HG03159 (cell line): Measurements from ENCODE around the gene CPSF3.
"Not testable (repeated sequence)": the region's sequence is repeated elsewhere in the genome, so short reads cannot be mapped to it uniquely, and the experiment has no call there.

Experiments used
- ATAC-seq: cut with Tn5 transposase; IDR thresholded peaks from one replicate; pipeline ENCODE4 v1.9.1; 2021; ENCODE audit warnings: mild to moderate bottlenecking, moderate library complexity; ENCODE audit not compliant: unreplicated experiment

Gene CPSF3

GRCh38 chr2:9392898-9393765 lies 30.3 kb upstream of the CPSF3 start:
- ATAC-seq: no peak

- no peak for ATAC-seq
Measured at GRCh38 chr2:9394816-9395215, 28.6 kb upstream of the CPSF3 start.

- no peak for ATAC-seq
Measured at GRCh38 chr2:9397201-9397600, 26.3 kb upstream of the CPSF3 start.

- not testable (repeated sequence) for ATAC-seq
Measured at GRCh38 chr2:9398251-9398650, 25.2 kb upstream of the CPSF3 start.

GRCh38 chr2:9398881-9399780 lies 24.3 kb upstream of the CPSF3 start:
- ATAC-seq: no peak

DNA sequence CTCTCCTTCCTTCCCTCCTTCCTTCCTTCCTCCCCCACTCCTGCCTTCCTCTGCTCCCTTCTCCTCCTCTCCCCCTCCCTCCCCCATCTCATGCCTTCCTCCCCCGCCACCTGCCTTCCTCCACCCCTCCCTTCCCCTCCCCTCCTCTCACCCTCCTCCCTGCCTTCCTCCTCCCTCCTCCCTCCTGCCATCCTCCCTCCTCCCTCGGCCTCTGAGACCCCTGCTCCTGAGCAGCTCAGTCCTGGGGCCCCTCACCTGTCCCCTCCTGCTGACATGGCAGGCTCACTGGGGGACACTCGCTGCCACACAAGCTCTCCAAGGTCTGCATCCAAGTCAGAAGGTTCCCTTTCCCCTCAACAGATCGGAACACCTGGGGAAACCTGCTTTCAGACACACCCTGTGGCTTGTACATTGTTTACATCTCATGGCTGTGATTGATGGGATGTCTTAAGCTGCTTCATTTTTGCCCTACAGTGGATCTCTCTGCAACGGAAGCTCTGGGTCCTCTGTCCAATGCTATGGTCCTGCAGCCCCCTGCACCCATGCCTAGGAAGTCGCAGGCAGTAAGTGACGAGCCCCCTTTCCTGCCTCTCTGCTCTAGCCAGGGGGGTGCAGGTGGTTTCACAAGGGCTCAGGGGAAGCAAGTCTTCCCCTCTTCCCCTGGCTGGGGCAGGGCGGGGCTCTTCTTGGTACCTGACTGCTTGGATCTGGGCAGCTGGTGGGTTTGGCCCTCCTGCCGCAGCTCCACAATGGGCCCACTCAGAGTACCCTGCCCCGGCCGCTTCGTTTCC lies 23.0 kb upstream of the CPSF3 start:
- no peak for ATAC-seq

- no peak for ATAC-seq
Measured at GRCh38 chr2:9401059-9401547, 22.4 kb upstream of the CPSF3 start.

GRCh38 chr2:9401646-9402371 lies 21.6 kb upstream of the CPSF3 start:
- ATAC-seq: no peak

GRCh38 chr2:9403924-9404323 lies 19.5 kb upstream of the CPSF3 start:
- ATAC-seq: no peak

DNA sequence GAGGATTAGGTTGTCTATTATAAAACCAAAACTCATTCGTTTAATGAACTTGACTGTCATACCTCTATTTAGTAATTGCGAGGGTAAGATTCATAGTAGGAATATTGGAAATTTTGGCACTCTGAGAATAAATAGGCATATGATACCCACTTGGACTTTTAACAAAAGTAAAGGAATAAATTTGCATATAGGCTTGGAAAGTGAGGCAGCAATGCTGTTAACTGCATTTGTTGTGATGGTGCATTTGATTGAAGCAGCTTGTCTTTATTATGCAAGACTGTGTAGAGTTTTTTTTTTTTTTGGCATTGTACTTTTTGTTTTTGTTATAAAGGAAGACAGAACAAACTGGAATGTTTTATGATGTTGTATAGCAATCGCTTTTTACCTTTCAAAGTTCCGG lies 19.0 kb upstream of the CPSF3 start:
- no peak for ATAC-seq

DNA sequence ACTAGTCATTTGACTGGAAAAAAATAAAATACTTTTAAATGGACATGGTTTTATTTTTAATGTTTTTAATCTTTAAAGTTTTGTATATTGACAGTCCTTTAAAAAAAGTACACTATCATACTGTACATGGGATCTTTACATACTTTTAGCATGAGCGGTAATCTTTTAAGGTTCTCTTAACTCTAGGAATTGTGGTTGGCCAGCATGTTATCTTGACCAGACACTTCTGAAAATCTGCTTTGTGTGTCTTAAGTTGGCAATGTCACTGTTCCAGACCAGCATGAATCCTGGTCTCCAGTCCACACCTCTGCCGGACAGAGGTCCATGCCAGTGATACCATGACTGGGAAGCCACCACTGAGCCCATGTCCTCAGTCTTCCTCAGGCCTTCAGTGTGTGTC lies 17.8 kb upstream of the CPSF3 start:
- no peak for ATAC-seq

DNA sequence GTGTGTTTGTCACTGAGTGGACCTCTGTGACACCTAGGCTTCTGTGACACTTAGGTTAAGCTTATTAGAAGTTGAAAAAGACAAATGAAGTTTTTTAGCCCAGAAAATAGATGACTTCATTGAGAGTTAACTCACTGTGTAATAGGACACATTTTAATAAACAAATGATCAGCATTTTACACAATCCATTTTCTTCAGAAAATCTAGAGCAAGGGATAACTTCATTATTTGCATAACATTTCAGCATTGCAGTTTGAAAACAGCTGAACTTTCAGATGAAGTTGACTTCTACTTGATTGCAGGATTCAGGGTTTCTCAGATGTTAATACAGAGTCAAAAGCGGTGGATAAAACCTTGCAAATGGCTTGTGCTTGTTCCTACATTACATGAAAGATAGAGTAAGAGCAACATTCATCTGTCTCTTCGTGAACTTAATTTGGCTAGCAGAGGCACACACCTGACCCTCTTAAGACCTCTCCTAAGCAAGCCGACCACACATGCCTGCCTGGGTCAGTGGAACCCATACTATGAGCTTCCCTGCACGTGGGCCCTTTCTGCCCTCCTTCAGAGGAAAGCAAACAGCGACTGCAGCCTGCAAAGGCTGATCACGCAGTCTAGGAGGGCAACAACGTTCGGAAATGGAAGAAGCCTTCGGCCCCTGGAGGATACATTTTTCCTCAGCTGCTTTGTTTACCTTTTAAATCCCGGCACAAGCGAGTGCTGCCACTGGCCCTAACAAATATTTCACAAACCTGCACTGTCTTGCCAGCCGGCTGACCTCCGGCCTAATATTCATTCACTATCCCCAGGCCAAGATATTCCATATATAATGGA lies 16.7 kb upstream of the CPSF3 start:
- no peak for ATAC-seq

DNA sequence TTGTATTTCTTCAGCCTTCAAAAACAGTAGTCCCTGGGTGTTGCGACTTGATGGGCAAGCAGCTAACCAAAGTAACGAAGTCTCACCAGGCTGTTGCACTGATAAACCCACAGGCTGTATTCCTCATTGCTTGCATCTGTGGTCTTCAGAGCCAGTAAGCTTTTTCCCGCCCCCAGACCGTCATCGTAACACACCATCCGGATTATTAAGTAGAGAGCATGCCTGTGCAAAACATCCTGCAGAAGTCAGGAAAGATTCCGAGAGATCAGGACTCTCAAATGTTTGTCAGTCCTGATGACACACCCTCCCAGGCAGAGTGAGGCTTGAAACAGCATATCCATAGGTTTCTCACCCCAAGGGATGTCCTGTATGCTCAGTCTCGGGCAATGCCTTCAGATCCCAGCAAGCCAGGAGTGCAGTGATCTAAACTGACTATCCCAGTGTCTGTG lies 16.1 kb upstream of the CPSF3 start:
- ATAC-seq: no peak

- ATAC-seq: no peak
Measured at GRCh38 chr2:9408641-9409151, 14.8 kb upstream of the CPSF3 start.

DNA sequence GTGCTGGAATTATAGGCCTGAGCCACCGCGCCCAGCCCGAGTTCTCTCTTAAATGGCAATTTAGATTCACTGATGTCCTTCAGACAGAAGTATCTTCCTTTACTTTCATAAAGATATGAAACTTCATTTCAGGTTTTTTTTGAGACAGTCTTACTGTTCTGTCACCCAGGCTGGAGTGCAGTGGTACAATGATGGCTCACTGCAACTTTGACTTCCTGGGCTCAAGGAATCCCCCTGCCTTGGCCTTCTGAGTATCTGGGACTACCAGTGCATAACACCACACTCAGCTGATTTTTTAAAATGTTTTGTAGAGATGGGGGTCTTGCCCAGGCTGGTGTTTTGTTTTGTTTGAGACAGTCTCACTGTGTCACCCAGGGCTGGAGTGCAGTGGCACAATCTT lies 13.3 kb upstream of the CPSF3 start:
- no peak for ATAC-seq

- no peak for ATAC-seq
Measured at GRCh38 chr2:9412781-9413180, 10.7 kb upstream of the CPSF3 start.

- no peak for ATAC-seq
Measured at GRCh38 chr2:9415516-9416169, 7.8 kb upstream of the CPSF3 start.

DNA sequence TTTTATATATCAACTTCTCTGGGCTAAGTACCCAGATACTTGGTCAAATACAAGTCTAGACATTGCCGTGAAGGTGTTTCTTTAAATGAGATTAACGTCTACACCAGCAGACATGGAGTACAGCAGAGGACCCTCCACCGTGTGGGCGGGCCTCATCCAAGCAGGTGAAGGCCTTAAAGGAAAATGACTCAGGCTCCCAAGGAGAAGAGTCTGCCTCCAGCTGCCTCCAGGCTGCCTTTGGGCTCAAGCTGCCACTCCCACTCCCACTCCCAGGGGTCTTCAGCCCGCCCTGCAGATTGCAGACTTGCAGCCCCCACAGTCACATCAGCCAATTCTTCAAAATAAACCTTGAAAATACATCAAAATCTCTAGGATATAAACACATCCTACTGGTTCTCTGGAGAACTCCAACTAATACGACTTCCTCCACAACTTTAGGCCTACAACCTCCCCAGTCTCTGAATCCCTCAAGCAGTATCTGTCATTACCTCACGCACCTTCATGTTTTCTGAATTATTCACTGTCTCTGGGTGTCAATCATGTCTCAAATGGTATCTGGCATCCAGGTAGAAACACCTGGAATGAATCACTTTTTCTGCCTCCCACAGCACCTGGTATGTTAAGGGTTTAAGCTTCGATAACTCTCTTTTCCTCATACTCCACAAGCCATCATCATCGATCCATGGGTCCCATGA lies 7.0 kb upstream of the CPSF3 start:
- no peak for ATAC-seq
